Heart right ventricle (tissue), 16 donors: ENCODE data around the gene CDH8. TPM values are rescaled to one million over a fixed set of nuclear protein-coding genes. Genes with fewer than 3 reads are reported as not detected.
"Not testable (repeated sequence)": the region's sequence is repeated elsewhere in the genome, so short reads cannot be mapped to it uniquely, and the experiment has no call there.

Source experiments
- ATAC-seq, 8 donors: fragments of 200-7000 bp; cut with Tn5 transposase; one replicate each; pipeline ENCODE4 v1.9.1; 2020; ENCODE audit warnings: mild to moderate bottlenecking in 8 of 8, moderate library complexity in 8 of 8, moderate number of reproducible peaks in 1 of 8
- DNase-seq, 2 donors: peaks; one replicate each; pipeline ENCODE4 v3.0.0-alpha.2; 2020
- H3K27ac ChIP-seq, 10 donors: fragments of 200-600 bp; sonication (generic) in 2 of 10; one replicate each; pipeline versions ENCODE4 v1.5.0 to v1.8.0; 2020 to 2022; ENCODE audit warnings: mild to moderate bottlenecking in 3 of 10
- H3K27me3 ChIP-seq, 7 donors: fragments of 200-600 bp; one replicate each; pipeline ENCODE4 v1.8.0; 2021 to 2022; ENCODE audit warnings: mild to moderate bottlenecking in 2 of 7
- H3K36me3 ChIP-seq, 9 donors: fragments of 200-600 bp; sonication (generic) in 1 of 9; one replicate each; pipeline versions ENCODE4 v1.5.0 to v1.8.0; 2020 to 2022; ENCODE audit warnings: mild to moderate bottlenecking in 2 of 9
- H3K4me1 ChIP-seq, 9 donors: fragments of 200-600 bp; sonication (generic) in 1 of 9; one replicate each; pipeline versions ENCODE4 v1.5.0 to v1.8.0; 2020 to 2022; ENCODE audit warnings: mild to moderate bottlenecking in 4 of 9
- H3K4me3 ChIP-seq, 10 donors: fragments of 200-600 bp; sonication (generic) in 2 of 10; one replicate each; pipeline versions ENCODE4 v1.5.0 to v1.8.0; 2020 to 2022; ENCODE audit warnings: mild to moderate bottlenecking in 7 of 10, moderate library complexity in 2 of 10
- H3K9me3 ChIP-seq, 11 donors: fragments of 200-600 bp in 10 of 11; sonication (generic) in 2 of 11; one replicate each; pipeline versions ENCODE4 v1.5.0 to v1.8.0; 2013 to 2022; ENCODE audit warnings: mild to moderate bottlenecking in 2 of 11, control low read depth in 1 of 11, moderate library complexity in 1 of 11
- CTCF ChIP-seq, 9 donors: fragments of 200-600 bp; sonication (generic) in 2 of 9; IDR thresholded peaks; one replicate each; pipeline versions ENCODE4 v1.5.0 to v1.8.0; 2021 to 2022; ENCODE audit warnings: antibody characterized with exemption in 9 of 9, mild to moderate bottlenecking in 5 of 9, moderate library complexity in 1 of 9
- WGBS, 2 donors: extraction: QIAGEN DNeasy Blood & Tissue Kit; methylation state at CpG; one replicate each; pipeline ENCODE4 v1.1.7; 2013; ENCODE audit warnings: inconsistent platforms in 1 of 2; 5-methylcytosine and 5-hydroxymethylcytosine counted together
- intact Hi-C, 10 donors: fragments of 100-400 bp; cut with DNase I; formaldehyde crosslinking; loops; one replicate each; pipeline versions ENCODE4 v1.11.1 to v1.14.2; 2022
- polyA plus RNA-seq, 2 donors: library from polyadenylated mRNA; stranded (reverse); fragments of 200-250 nt; gene quantifications; one replicate each; pipeline ENCODE4 v1.2.3, GENCODE V29; 2013
- total RNA-seq, 10 donors: library from RNA; stranded (reverse); fragmentation: NEBNext Ultra II Directional in 3 of 10; extraction: Animal tissue kit (Norgen Biotek cat#: 25700) in 3 of 10; gene quantifications; one replicate each; pipeline versions ENCODE4 v1.2.1 to v1.2.4, GENCODE V29; 2021 to 2023
- donor health status: Arrhythmogenic right ventricular cardiomyopathy.
- donor health status: ischemic (EF 13 %, LVEDD 7.1; RV severe dilation, severe dysfunction).
- donor health status: healthy with polysubstance abuse.
- donor health status: DM: no; HTN: yes; CAD: no.
- donor health status: DM: no; HTN: no; CAD: no.
- donor health status: ischemic (EF 25% LVEDD 6.9; RV normal size, moderate dysfunction).
- donor health status: ischemic (EF 25% LVEDD 5.7; RV mildly dilated, moderate dysfunction).
- donor health status: healthy.
- donor health status: DM: yes; HTN: yes; CAD: no.
- donor health status: Ischemic cardiomyopathy.
- donor health status: ischemic (EF 35%, LVEDD 5.7; RV mildly dilated, moderate dysfunction).
- donor health status: nonischemic (EF 11% LVEDD 7.7; RV severe dilation, severe dysfunction).
- donor health status: DM: yes; HTN: yes; CAD: no.
- donor health status: PGD.
- donor health status: ischemic (EF 29% LVEDD 5.4; RV normal size, mild dysfunction).
- donor health status: nonischemic (EF 23%, LVEDD 6.1; RV moderate dilation, normal function).

The CDH8 gene
- total and polyA plus RNA-seq, 12 donors: 0.19 to 2.0 (median 0.53) TPM; not detected in 5

- Histone ChIP-seq H3K4me3 (no peak overlapping the region), H3K9me3 (peaks cover 0 to 6% (median 0%) of the 10 kb centered on the region in 11 donors), H3K36me3 (no peaks in the 10 kb centered on the region), H3K4me1 (no peaks in the 10 kb centered on the region), H3K27ac (no peak overlapping the region), H3K27me3 (no peaks in the 10 kb centered on the region)
- 87 to 95% methylated on average over 8 of the region's 8 CpGs for WGBS, 2 donors
- no peak for DNase-seq
- intact Hi-C loops: no loop called here
- no peak for ATAC-seq
- no peak for TF ChIP-seq CTCF (IDR thresholded peaks at IDR 0.05)
Measured at GRCh38 chr16:61813339-61813738, 222.9 kb downstream of the CDH8 start.

- H3K27me3 ChIP-seq: no peaks in the 10 kb centered on the region
- TF ChIP-seq CTCF (IDR thresholded peaks at IDR 0.05): no peak
- H3K36me3 ChIP-seq: no peaks in the 10 kb centered on the region
- DNase-seq (no peak), ATAC-seq (no peak)
- H3K27ac ChIP-seq: no peak overlapping the region
- H3K4me3 ChIP-seq: no peak overlapping the region
- H3K4me1 ChIP-seq: no peaks in the 10 kb centered on the region
- intact Hi-C loops: no loop called here
- peaks cover 0 to 15% (median 0%) of the 10 kb centered on the region in 11 donors for H3K9me3 ChIP-seq
Measured at GRCh38 chr16:61812251-61812650, 224.0 kb downstream of the CDH8 start.

- no peak for ATAC-seq
- H3K27ac ChIP-seq: no peak overlapping the region
- no peak for TF ChIP-seq CTCF (IDR thresholded peaks at IDR 0.05)
- intact Hi-C loops: no loop called here
- no peaks in the 10 kb centered on the region for H3K36me3 ChIP-seq
- no peaks in the 10 kb centered on the region for H3K27me3 ChIP-seq
- no peaks in the 10 kb centered on the region for H3K4me1 ChIP-seq
- DNase-seq: no peak
- H3K4me3 ChIP-seq: no peak overlapping the region
- WGBS, 2 donors: 80 to 82% methylated on average over 3 of the region's 3 CpGs
- peaks cover 0 to 17% (median 0%) of the 10 kb centered on the region in 11 donors for H3K9me3 ChIP-seq
Measured at GRCh38 chr16:61807551-61807950, 228.7 kb downstream of the CDH8 start.

GRCh38 chr16:61801217-61801616 is 235.0 kb downstream of the CDH8 start:
- ATAC-seq, H3K4me3 ChIP-seq, H3K4me1 ChIP-seq, H3K36me3 ChIP-seq, H3K27me3 ChIP-seq, intact Hi-C loops, DNase-seq, H3K27ac ChIP-seq: not testable (repeated sequence)
- H3K9me3 ChIP-seq: peaks cover 0 to 11% (median 0%) of the 10 kb centered on the region in 11 donors
- WGBS, 2 donors: 97% methylated on average over 6 to 7 of the region's 10 CpGs

- Histone ChIP-seq H3K36me3 (no peaks in the 10 kb centered on the region), H3K9me3 (peaks cover 0 to 11% (median 0%) of the 10 kb centered on the region in 11 donors), H3K4me3 (no peak overlapping the region), H3K27ac (no peak overlapping the region), H3K4me1 (no peaks in the 10 kb centered on the region), H3K27me3 (no peaks in the 10 kb centered on the region)
- ATAC-seq (no peak), DNase-seq (no peak)
- WGBS, 2 donors: 67 to 74% methylated on average over 2 of the region's 2 CpGs
- intact Hi-C loops: no loop called here
- TF ChIP-seq CTCF (IDR thresholded peaks at IDR 0.05): no peak
Measured at GRCh38 chr16:61798741-61799140, 237.5 kb downstream of the CDH8 start.
